ENCODE measurements around the gene KRTAP5-3. TPM values are rescaled to one million over a fixed set of nuclear protein-coding genes. Genes with fewer than 3 reads are reported as not detected.

KRTAP5-3 gene
- total and polyA plus RNA-seq, 2 of the 13 experiments (the other 11 are each of a cell fraction or from before 2014, with no cell fraction given), result not detected

DNA sequence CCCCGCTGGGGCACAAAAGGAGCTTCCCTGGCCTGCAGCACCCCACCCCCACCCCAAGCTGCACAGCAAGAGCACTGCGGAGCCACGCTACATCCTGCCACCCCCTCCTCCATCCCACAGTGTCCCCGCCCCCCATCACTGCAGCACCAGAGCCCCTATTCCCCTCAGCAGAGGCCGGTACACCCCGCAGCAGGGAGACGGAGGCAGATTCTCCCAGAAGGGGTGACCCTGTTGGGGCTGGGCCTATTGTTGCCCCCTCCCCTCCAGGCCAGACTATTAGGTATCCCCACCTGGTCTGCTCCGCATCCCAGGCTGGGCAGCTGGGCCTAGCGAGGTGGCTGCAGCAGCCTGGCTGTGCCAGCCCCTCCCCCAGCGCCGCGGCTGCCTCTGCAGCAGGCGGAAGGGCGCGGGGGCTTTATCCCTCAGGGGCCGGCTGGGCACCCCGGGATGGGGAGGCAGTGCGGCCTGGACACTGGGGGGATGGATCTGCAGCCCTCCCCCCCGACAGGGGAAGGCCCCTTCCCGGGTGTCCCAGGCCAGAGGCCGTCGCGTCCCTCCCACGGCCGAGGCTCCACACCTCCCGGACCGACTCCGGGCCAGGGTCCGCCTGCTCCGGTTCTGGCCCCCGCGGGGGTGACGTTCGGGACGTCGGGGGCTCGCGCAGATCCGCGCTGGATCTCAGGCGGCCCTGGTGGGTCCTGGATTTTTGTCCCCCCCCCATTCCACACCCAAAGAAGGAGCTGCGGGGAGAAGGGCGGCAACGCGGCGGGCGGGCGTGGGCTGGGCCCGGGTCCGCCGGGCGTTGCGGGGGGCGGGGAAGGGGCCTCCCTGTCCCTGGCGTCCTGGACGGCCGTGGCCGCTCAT is 37.1 kb downstream of the KRTAP5-3 start (continued):
- TF ChIP-seq GABPB1 (CRISPR knock-in tag; IDR thresholded peaks at IDR 0.05) (peak; percentile 38; the same call in 1 of the 2 replicates), PLRG1 (conservative IDR thresholded peaks at IDR 0.05) (no peak), ZFAT (CRISPR knock-in tag; conservative IDR thresholded peaks at IDR 0.05) (no peak), ZNF558 (CRISPR knock-in tag; IDR thresholded peaks at IDR 0.05; ENCODE audit: borderline replicate concordance) (0 out of 2 replicates have a peak, but pooled peaks have one; percentile 33), ZNF205 (CRISPR knock-in tag; IDR thresholded peaks at IDR 0.05) (no peak), NR2F1 (CRISPR knock-in tag; IDR thresholded peaks at IDR 0.05) (no peak), ZNF766 (CRISPR knock-in tag; IDR thresholded peaks at IDR 0.05; ENCODE audit: borderline replicate concordance) (no peak), AGO1 (IDR thresholded peaks at IDR 0.05; ENCODE audit: low read depth, low read length, poor library complexity, severe bottlenecking) (peak; percentile 74), SUZ12 (IDR thresholded peaks at IDR 0.05; ENCODE audit: low read depth, low read length) (no peak), CBFB (CRISPR knock-in tag; IDR thresholded peaks at IDR 0.05) (no peak), ZFX (CRISPR knock-in tag; IDR thresholded peaks at IDR 0.05; ENCODE audit: low read depth) (peak; percentile 70), ZNF839 (CRISPR knock-in tag; IDR thresholded peaks at IDR 0.05; ENCODE audit: borderline replicate concordance) (no peak), ZNF570 (CRISPR knock-in tag; IDR thresholded peaks at IDR 0.05; ENCODE audit: borderline replicate concordance) (no peak), SALL2 (CRISPR knock-in tag; IDR thresholded peaks at IDR 0.05) (no peak), NFATC3 (CRISPR knock-in tag; IDR thresholded peaks at IDR 0.05) (no peak), DNMT3B (CRISPR knock-in tag; conservative IDR thresholded peaks at IDR 0.05) (no peak), ARID5B (CRISPR knock-in tag; IDR thresholded peaks at IDR 0.05) (no peak), ZNF251 (CRISPR knock-in tag; IDR thresholded peaks at IDR 0.05) (no peak), TEAD3 (CRISPR knock-in tag; optimal IDR thresholded peaks at IDR 0.05; ENCODE audit: borderline replicate concordance) (no peak), ZNF12 (CRISPR knock-in tag; IDR thresholded peaks at IDR 0.05) (no peak), ZNF619 (CRISPR knock-in tag; IDR thresholded peaks at IDR 0.05) (no peak), NCOR1 (IDR thresholded peaks at IDR 0.05; ENCODE audit: borderline replicate concordance, low read length) (0 out of 2 replicates have a peak, but pooled peaks have one; percentile 8), ZNF549 (CRISPR knock-in tag; IDR thresholded peaks at IDR 0.05) (no peak)
- TF ChIP-seq, protein P1, sequence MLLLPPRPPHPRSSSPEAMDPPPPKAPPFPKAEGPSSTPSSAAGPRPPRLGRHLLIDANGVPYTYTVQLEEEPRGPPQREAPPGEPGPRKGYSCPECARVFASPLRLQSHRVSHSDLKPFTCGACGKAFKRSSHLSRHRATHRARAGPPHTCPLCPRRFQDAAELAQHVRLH (CRISPR knock-in tag; IDR thresholded peaks at IDR 0.05; ENCODE audit: borderline replicate concordance, low read depth), result no peak
- TF ChIP-seq, protein P2, sequence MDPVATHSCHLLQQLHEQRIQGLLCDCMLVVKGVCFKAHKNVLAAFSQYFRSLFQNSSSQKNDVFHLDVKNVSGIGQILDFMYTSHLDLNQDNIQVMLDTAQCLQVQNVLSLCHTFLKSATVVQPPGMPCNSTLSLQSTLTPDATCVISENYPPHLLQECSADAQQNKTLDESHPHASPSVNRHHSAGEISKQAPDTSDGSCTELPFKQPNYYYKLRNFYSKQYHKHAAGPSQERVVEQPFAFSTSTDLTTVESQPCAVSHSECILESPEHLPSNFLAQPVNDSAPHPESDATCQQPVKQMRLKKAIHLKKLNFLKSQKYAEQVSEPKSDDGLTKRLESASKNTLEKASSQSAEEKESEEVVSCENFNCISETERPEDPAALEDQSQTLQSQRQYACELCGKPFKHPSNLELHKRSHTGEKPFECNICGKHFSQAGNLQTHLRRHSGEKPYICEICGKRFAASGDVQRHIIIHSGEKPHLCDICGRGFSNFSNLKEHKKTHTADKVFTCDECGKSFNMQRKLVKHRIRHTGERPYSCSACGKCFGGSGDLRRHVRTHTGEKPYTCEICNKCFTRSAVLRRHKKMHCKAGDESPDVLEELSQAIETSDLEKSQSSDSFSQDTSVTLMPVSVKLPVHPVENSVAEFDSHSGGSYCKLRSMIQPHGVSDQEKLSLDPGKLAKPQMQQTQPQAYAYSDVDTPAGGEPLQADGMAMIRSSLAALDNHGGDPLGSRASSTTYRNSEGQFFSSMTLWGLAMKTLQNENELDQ (CRISPR knock-in tag; IDR thresholded peaks at IDR 0.05; ENCODE audit: borderline replicate concordance), result no peak
